ENCODE results near the gene FAM120B.
A peak's percentile ranks its signal among the peaks of the same experiment; 100 is the strongest.

The FAM120B gene

GRCh38 chr6:170361335-170361734 lies 54.8 kb downstream of the FAM120B start:
- no peak overlapping the region for H3K4me3 ChIP-seq
- no peak for DNase-seq (ENCODE audit: low spot score)
- no peak overlapping the region for H3K27ac ChIP-seq
- no peak for TF ChIP-seq CTCF (IDR thresholded peaks at IDR 0.05)

- H3K27ac ChIP-seq, result no peak overlapping the region
- DNase-seq (ENCODE audit: low spot score), result no peak
- H3K4me3 ChIP-seq, result no peak overlapping the region
- TF ChIP-seq CTCF (IDR thresholded peaks at IDR 0.05), result no peak
Observed at GRCh38 chr6:170362121-170362520, 55.6 kb downstream of the FAM120B start.

- Histone ChIP-seq H3K4me3 (no peak overlapping the region), H3K27ac (no peak overlapping the region)
- DNase-seq (ENCODE audit: low spot score), result no peak
- no peak for TF ChIP-seq CTCF (IDR thresholded peaks at IDR 0.05)
Observed at GRCh38 chr6:170363255-170363654, 56.7 kb downstream of the FAM120B start.

GRCh38 chr6:170365121-170365520 lies 58.6 kb downstream of the FAM120B start:
- H3K4me3 ChIP-seq, result no peak overlapping the region
- no peak for DNase-seq (ENCODE audit: low spot score)
- peak overlapping the region in 1 of 2 donors; percentile 10 for H3K27ac ChIP-seq
- no peak for TF ChIP-seq CTCF (IDR thresholded peaks at IDR 0.05)

GRCh38 chr6:170365593-170365992 lies 59.0 kb downstream of the FAM120B start:
- H3K27ac ChIP-seq, result peak overlapping the region in 1 of 2 donors; percentile 10

GRCh38 chr6:170366248-170366960 lies 59.8 kb downstream of the FAM120B start:
- no peak overlapping the region for H3K4me3 ChIP-seq
- DNase-seq (ENCODE audit: low spot score), result no peak
- TF ChIP-seq CTCF (IDR thresholded peaks at IDR 0.05), result no peak
- peak overlapping the region in 1 of 2 donors; percentile 26 for H3K27ac ChIP-seq

More at GRCh38 chr6:170365593-170365992, 59.0 kb downstream of the FAM120B start:
- no peak for DNase-seq (ENCODE audit: low spot score)
- no peak overlapping the region for H3K4me3 ChIP-seq
- no peak for TF ChIP-seq CTCF (IDR thresholded peaks at IDR 0.05)

GRCh38 chr6:170367241-170367640 lies 60.7 kb downstream of the FAM120B start:
- no peak for TF ChIP-seq CTCF (IDR thresholded peaks at IDR 0.05)
- DNase-seq (ENCODE audit: low spot score), result no peak
- H3K4me3 ChIP-seq, result no peak overlapping the region
- no peak overlapping the region for H3K27ac ChIP-seq
